Measurements from ENCODE around the gene ATP2A2.

DNA sequence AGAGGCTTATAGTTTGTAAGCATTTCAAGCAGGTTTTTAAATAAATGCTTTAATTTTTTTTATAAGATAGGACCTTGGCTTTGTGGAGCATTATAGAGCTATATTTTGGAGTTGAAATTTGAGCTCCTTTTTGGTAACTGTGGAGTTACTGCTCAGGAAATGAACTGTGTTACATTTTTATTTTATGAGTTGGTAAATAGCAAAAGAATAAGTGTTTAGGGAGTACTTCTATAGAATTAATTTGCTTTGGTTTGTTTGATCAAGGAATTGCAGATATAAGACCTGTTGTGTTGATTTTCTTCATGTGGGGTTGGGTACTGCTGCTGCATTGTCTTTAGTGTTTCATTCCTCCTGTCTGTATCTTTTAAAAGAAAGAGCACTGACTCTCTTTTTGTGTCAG, 3.5 kb downstream of the ATP2A2 start:
- TF ChIP-seq, protein P1, sequence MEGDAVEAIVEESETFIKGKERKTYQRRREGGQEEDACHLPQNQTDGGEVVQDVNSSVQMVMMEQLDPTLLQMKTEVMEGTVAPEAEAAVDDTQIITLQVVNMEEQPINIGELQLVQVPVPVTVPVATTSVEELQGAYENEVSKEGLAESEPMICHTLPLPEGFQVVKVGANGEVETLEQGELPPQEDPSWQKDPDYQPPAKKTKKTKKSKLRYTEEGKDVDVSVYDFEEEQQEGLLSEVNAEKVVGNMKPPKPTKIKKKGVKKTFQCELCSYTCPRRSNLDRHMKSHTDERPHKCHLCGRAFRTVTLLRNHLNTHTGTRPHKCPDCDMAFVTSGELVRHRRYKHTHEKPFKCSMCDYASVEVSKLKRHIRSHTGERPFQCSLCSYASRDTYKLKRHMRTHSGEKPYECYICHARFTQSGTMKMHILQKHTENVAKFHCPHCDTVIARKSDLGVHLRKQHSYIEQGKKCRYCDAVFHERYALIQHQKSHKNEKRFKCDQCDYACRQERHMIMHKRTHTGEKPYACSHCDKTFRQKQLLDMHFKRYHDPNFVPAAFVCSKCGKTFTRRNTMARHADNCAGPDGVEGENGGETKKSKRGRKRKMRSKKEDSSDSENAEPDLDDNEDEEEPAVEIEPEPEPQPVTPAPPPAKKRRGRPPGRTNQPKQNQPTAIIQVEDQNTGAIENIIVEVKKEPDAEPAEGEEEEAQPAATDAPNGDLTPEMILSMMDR (conservative IDR thresholded peaks at IDR 0.05 in 1 of 2, IDR thresholded peaks at IDR 0.05 in 1 of 2; ENCODE audit: extremely low read depth in 1 of 2, insufficient read depth in 1 of 2, low read depth in 1 of 2, low read length in 2 of 2) = no peak
- TF ChIP-seq EZH2 (IDR thresholded peaks at IDR 0.05; ENCODE audit: borderline replicate concordance, low read length) = no peak

Data from mammary epithelial cell (primary cell).